Neural cell (in vitro differentiated cells): ENCODE measurements around the gene ZNF439. TPM values are rescaled to one million over a fixed set of nuclear protein-coding genes. Genes with fewer than 3 reads are reported as not detected.
"Not testable (repeated sequence)": the region's sequence is repeated elsewhere in the genome, so short reads cannot be mapped to it uniquely, and the experiment has no call there.

Experiments
- H2AFZ ChIP-seq: fragments of 200-600, 300-800 bp; sonication (generic), shearing (Covaris generic); 2 replicates; pipeline ENCODE4 v1.6.0; 2014; ENCODE audit warnings: low read depth, mild to moderate bottlenecking, antibody characterized with exemption, low read length, moderate library complexity
- H3F3A ChIP-seq: fragments of 200-600 bp; shearing (Covaris generic); 2 replicates; pipeline ENCODE4 v1.6.1; 2016; ENCODE audit warnings: mild to moderate bottlenecking, moderate library complexity, mixed read lengths, antibody characterized with exemption, low read length; ENCODE audit not compliant: insufficient read depth, poor library complexity, severe bottlenecking
- H3K27ac ChIP-seq: fragments of 200-600, 300-800 bp; sonication (generic), shearing (Covaris generic); 2 replicates; pipeline ENCODE4 v1.5.1; 2014; ENCODE audit warnings: mild to moderate bottlenecking, low read length, moderate library complexity
- H3K27me3 ChIP-seq: fragments of 300-800, 200-600 bp; sonication (generic), shearing (Covaris generic); 2 replicates; pipeline ENCODE4 v1.6.0; 2014; ENCODE audit warnings: mild to moderate bottlenecking, low read depth, low read length, moderate library complexity; ENCODE audit not compliant: insufficient read depth
- H3K36me3 ChIP-seq: fragments of 300-800, 200-600 bp; sonication (generic), shearing (Covaris generic); 2 replicates; pipeline ENCODE4 v1.5.1; 2014; ENCODE audit warnings: mild to moderate bottlenecking, antibody characterized with exemption, low read length, moderate library complexity; ENCODE audit not compliant: insufficient read depth
- H3K4me2 ChIP-seq: fragments of 300-800, 200-600 bp; sonication (generic), shearing (Covaris generic); 2 replicates; pipeline ENCODE4 v1.6.0; 2014; ENCODE audit warnings: mild to moderate bottlenecking, low read length
- H3K4me3 ChIP-seq: fragments of 300-800, 200-600 bp; sonication (generic), shearing (Covaris generic); 2 replicates; pipeline ENCODE4 v1.5.1; 2014; ENCODE audit warnings: mild to moderate bottlenecking, low read length, moderate library complexity
- H3K79me2 ChIP-seq: fragments of 200-600 bp; shearing (Covaris generic); replicated peaks from 2 replicates; pipeline ENCODE4 v1.6.0; 2014; ENCODE audit warnings: mild to moderate bottlenecking, low read length, moderate library complexity; ENCODE audit not compliant: insufficient read depth
- H3K9ac ChIP-seq: fragments of 300-800, 200-600 bp; sonication (generic), shearing (Covaris generic); 2 replicates; pipeline ENCODE4 v1.6.1; 2016; ENCODE audit warnings: mild to moderate bottlenecking, low read length, mixed read lengths
- H3K9me2 ChIP-seq: fragments of 200-600 bp; shearing (Covaris generic); 2 replicates; pipeline ENCODE4 v1.6.1; 2016; ENCODE audit warnings: mild to moderate bottlenecking, low read length, mixed read lengths; ENCODE audit not compliant: insufficient read depth
- H3K9me3 ChIP-seq: fragments of 200-600, 300-800 bp; sonication (generic), shearing (Covaris generic); 2 replicates; pipeline ENCODE4 v1.6.1; 2016; ENCODE audit warnings: mild to moderate bottlenecking, mixed run types, low read length, moderate library complexity, mixed read lengths
- H4K20me1 ChIP-seq: fragments of 200-600 bp; shearing (Covaris generic); 2 replicates; pipeline ENCODE4 v1.6.1; 2016; ENCODE audit warnings: mild to moderate bottlenecking, mixed run types; ENCODE audit not compliant: insufficient read depth
- CTCF ChIP-seq: fragments of 450-650 bp; IDR thresholded peaks from 2 replicates; pipeline ENCODE4 v1.5.1; 2014; ENCODE audit warnings: antibody characterized with exemption, mild to moderate bottlenecking, moderate library complexity; ENCODE audit not compliant: poor library complexity, severe bottlenecking
- EP300 ChIP-seq: fragments of 450-650 bp; conservative IDR thresholded peaks from 2 replicates; pipeline ENCODE4 v1.6.1; 2014; ENCODE audit warnings: antibody characterized with exemption, mild to moderate bottlenecking, moderate library complexity; ENCODE audit not compliant: poor library complexity, severe bottlenecking
- EZH2 ChIP-seq: fragments of 200-600, 300-800 bp; shearing (Covaris generic), sonication (generic); IDR thresholded peaks from 2 replicates; pipeline ENCODE4 v1.6.1; 2014; ENCODE audit warnings: antibody characterized with exemption, low read length, borderline replicate concordance, mild to moderate bottlenecking; ENCODE audit not compliant: insufficient read depth, poor library complexity, severe bottlenecking
- MXI1 ChIP-seq: fragments of 450-650 bp; conservative IDR thresholded peaks from 2 replicates; pipeline ENCODE4 v1.6.1; 2014; ENCODE audit warnings: antibody characterized with exemption, mild to moderate bottlenecking; ENCODE audit not compliant: poor library complexity, severe bottlenecking
- POLR2AphosphoS5 ChIP-seq: IDR thresholded peaks from 2 replicates; pipeline ENCODE4 v1.6.1; 2012
- RAD21 ChIP-seq: fragments of 450-650 bp; conservative IDR thresholded peaks from 2 replicates; pipeline ENCODE4 v1.6.1; 2014; ENCODE audit warnings: antibody characterized with exemption, mild to moderate bottlenecking, moderate library complexity
- REST ChIP-seq: IDR thresholded peaks from 2 replicates; pipeline ENCODE4 v1.6.1; 2012; ENCODE audit warnings: borderline replicate concordance
- SMC3 ChIP-seq: fragments of 450-650 bp; conservative IDR thresholded peaks from 2 replicates; pipeline ENCODE4 v1.6.1; 2014; ENCODE audit warnings: antibody characterized with exemption, mild to moderate bottlenecking, moderate library complexity; ENCODE audit not compliant: poor library complexity
- TAF1 ChIP-seq: IDR thresholded peaks from 2 replicates; pipeline ENCODE4 v1.6.1; 2012; ENCODE audit warnings: low read depth
- polyA plus RNA-seq: library from polyadenylated mRNA; depleted of rRNA; stranded (reverse); fragments of >200 nt; gene quantifications from 2 replicates; pipeline ENCODE4 v1.2.3, GENCODE V29; 2014

The ZNF439 gene
- polyA plus RNA-seq, 1 donor from 2014 or later = 2.0 TPM

GRCh38 chr19:11860721-11861120 lies 12.2 kb downstream of the ZNF439 start:
- no peaks in the 10 kb centered on the region for H3K36me3 ChIP-seq
- no peaks in the 10 kb centered on the region for H3K27me3 ChIP-seq
- TF ChIP-seq MXI1 (no peak), RAD21 (no peak), EP300 (no peak), POLR2AphosphoS5 (no peak), EZH2 (no peak), REST (no peak)
- peaks cover 3% of the 10 kb centered on the region for H3K9me3 ChIP-seq
- no peak overlapping the region for H3K9ac ChIP-seq
- H2AFZ ChIP-seq = no peak overlapping the region
- H3K9me2 ChIP-seq = no peaks in the 10 kb centered on the region
- H3K79me2 ChIP-seq = no peaks in the 10 kb centered on the region
- H3K27ac ChIP-seq = no peak overlapping the region
- H3K4me2 ChIP-seq = no peak overlapping the region
- H3F3A ChIP-seq = no peaks in the 10 kb centered on the region
- H3K4me3 ChIP-seq = no peak overlapping the region
- H4K20me1 ChIP-seq = no peaks in the 10 kb centered on the region

- Histone ChIP-seq H3K9me2 (no peaks in the 10 kb centered on the region), H3K27me3 (no peaks in the 10 kb centered on the region), H3K4me2 (no peak overlapping the region), H3K9me3 (peaks cover 3% of the 10 kb centered on the region), H3K36me3 (no peaks in the 10 kb centered on the region), H3K27ac (no peak overlapping the region), H3F3A (no peaks in the 10 kb centered on the region), H3K79me2 (no peaks in the 10 kb centered on the region), H4K20me1 (no peaks in the 10 kb centered on the region), H3K4me3 (no peak overlapping the region), H3K9ac (no peak overlapping the region), H2AFZ (no peak overlapping the region)
- TF ChIP-seq SMC3 = no peak
- no peak for TF ChIP-seq RAD21
- no peak for TF ChIP-seq POLR2AphosphoS5
- no peak for TF ChIP-seq TAF1
- TF ChIP-seq EZH2 = no peak
- no peak for TF ChIP-seq REST
- no peak for TF ChIP-seq MXI1
- TF ChIP-seq EP300 = no peak
- TF ChIP-seq CTCF = no peak
These were observed 12.8 kb downstream of the ZNF439 start for GRCh38 chr19:11861301-11861700.

GRCh38 chr19:11867766-11868165 lies 19.2 kb downstream of the ZNF439 start:
- H3K4me3 ChIP-seq, H2AFZ ChIP-seq, H3K4me2 ChIP-seq, H3K79me2 ChIP-seq, H3K27ac ChIP-seq, H3F3A ChIP-seq, H3K9ac ChIP-seq, H3K9me2 ChIP-seq, H3K36me3 ChIP-seq, H3K9me3 ChIP-seq, H3K27me3 ChIP-seq, H4K20me1 ChIP-seq: not testable (repeated sequence)
